Measurements from ENCODE around the gene UBD.
A peak's percentile ranks its signal among the peaks of the same experiment; 100 is the strongest.

UBD gene

DNA sequence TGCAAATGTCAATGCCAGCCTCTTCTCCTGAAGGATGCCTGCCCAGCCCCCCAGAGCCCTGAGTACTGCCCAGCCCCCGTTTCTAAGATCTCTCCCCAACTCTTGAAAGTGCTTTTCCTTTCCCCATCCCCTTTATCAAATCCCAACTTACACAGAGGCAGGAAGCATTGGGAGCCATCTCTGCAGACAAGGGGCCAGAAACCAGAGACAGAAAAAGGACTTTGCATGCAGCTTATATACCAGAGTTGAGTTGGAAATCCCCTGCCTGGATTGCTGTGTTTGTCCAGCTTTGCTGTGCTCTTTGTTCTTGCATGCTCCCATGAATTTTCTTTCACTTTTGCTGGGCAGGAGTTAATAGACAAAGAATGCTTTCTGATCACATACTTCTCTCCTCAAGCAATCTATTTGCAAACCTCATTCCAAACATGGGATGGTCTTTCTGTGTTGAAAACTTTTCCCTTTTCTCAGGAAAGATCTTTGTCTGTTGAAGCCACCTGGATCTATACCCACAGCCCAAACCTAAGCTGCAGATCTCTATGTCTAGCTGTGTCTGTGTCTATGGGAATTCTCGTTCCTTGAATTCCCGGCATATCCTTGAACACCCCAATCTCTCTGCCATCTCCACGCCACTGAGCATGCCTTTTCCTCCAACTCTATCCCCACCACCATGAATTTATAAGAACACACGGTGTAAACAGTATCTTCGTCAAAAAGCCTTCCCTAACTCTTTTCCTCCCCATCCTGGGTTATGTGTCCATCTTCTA is at the start of gene UBD:
Gene UBD (minus strand): TSS at position 209 of the 764 bp plus-strand sequence. CDS start 31 bp downstream, at position 178.
- DNase-seq (ENCODE audit: low spot score) = no peak
- Mint-ChIP-seq H3K4me1 (ENCODE audit: low read depth) (peaks cover 1% of the 10 kb centered on the region), H3K4me3 (no peak within 1 kb of the TSS), H3K27ac (no peak within 1 kb of the TSS), H3K9me3 (no peaks in the 10 kb centered on the region), H3K27me3 (ENCODE audit: low read depth) (peaks cover 49% of the 10 kb centered on the region), H3K36me3 (ENCODE audit: low read depth) (no peaks in the 10 kb centered on the region)

DNA sequence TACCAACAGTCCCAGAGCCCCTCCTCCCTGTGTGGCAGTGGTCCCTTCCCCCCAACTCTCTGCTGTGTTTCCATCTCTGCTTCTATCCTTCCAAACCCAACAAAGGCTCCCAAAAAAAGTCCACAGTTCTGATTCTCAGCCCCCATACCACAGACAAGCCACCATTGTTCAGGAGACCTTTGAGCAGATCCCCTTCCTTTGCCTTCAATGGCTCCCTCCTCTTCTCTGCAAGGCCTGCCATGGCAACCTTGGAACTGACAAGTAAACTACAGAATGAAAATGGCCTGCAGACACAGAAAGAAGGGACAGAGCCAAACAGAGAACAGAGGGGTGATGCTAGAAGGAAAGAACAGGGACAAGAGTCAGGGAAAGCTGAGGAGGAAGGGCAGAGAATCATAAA is 48.6 kb upstream of the UBD start:
- Mint-ChIP-seq H3K4me1 (ENCODE audit: low read depth) (no peaks in the 10 kb centered on the region), H3K27ac (no peak overlapping the region), H3K27me3 (ENCODE audit: low read depth) (no peaks in the 10 kb centered on the region), H3K36me3 (ENCODE audit: low read depth) (no peaks in the 10 kb centered on the region), H3K4me3 (no peak overlapping the region), H3K9me3 (no peaks in the 10 kb centered on the region)
- DNase-seq (ENCODE audit: low spot score) = no peak

DNA sequence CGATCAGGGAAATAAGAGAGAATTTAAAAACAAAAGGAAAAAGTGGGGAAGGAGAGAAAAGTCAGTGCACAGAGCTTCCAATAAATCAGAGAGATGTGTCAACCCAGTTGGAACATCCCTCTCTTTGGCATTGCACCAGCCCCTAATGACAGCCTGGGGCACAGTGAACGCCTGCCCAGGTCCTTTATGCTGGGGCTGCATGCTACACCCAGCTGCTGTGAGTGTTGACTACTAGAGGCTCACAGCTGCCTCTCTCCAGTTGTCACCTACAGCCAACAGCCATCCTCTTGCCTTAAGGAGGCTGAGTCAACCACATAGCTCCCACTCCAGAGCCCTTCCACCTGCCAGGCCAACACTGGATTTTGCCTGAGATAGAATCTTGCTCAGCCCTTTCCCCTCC is 44.4 kb upstream of the UBD start:
- Mint-ChIP-seq H3K27ac (no peak overlapping the region), H3K4me1 (ENCODE audit: low read depth) (no peaks in the 10 kb centered on the region), H3K9me3 (no peaks in the 10 kb centered on the region), H3K4me3 (no peak overlapping the region), H3K27me3 (ENCODE audit: low read depth) (no peaks in the 10 kb centered on the region), H3K36me3 (ENCODE audit: low read depth) (no peaks in the 10 kb centered on the region)
- no peak for DNase-seq (ENCODE audit: low spot score)

DNA sequence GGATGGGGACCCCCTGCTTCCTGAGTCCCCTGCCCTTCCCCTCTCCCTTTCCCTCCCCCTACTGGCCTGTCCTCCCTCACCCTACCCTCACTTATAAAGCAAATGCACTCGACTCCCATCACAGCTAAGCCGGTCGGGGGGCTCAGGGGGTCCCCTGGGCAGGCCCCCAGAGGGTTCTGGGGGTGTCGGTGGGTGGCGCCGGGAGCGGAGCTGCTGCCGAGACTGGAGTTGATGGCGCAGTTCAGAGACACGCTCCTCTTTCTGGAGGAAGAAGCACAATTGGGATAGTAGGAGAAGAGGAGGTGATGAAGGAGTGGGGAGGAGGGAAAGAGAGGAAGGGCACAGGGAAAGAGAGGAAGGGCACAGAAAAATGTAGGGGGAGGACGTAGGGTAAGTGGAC is 43.9 kb upstream of the UBD start:
- no peaks in the 10 kb centered on the region for H3K27me3 Mint-ChIP-seq (ENCODE audit: low read depth)
- H3K4me1 Mint-ChIP-seq (ENCODE audit: low read depth) = no peaks in the 10 kb centered on the region
- H3K27ac Mint-ChIP-seq = no peak overlapping the region
- H3K4me3 Mint-ChIP-seq = no peak overlapping the region
- no peaks in the 10 kb centered on the region for H3K36me3 Mint-ChIP-seq (ENCODE audit: low read depth)
- H3K9me3 Mint-ChIP-seq = no peaks in the 10 kb centered on the region
- DNase-seq (ENCODE audit: low spot score) = no peak

GRCh38 chr6:29602564-29603361 is 43.2 kb upstream of the UBD start:
- Mint-ChIP-seq H3K36me3 (ENCODE audit: low read depth) (no peaks in the 10 kb centered on the region), H3K4me1 (ENCODE audit: low read depth) (no peaks in the 10 kb centered on the region), H3K27ac (no peak overlapping the region), H3K4me3 (no peak overlapping the region), H3K27me3 (ENCODE audit: low read depth) (no peaks in the 10 kb centered on the region), H3K9me3 (no peaks in the 10 kb centered on the region)
- DNase-seq (ENCODE audit: low spot score) = no peak

GRCh38 chr6:29598172-29598747 is 38.7 kb upstream of the UBD start:
- no peaks in the 10 kb centered on the region for H3K36me3 Mint-ChIP-seq (ENCODE audit: low read depth)
- H3K4me1 Mint-ChIP-seq (ENCODE audit: low read depth) = no peaks in the 10 kb centered on the region
- no peaks in the 10 kb centered on the region for H3K9me3 Mint-ChIP-seq
- peaks cover 9% of the 10 kb centered on the region for H3K27me3 Mint-ChIP-seq (ENCODE audit: low read depth)
- no peak for DNase-seq (ENCODE audit: low spot score)
- H3K27ac Mint-ChIP-seq = no peak overlapping the region
- no peak overlapping the region for H3K4me3 Mint-ChIP-seq

- DNase-seq (ENCODE audit: low spot score) = no peak
- H3K27ac Mint-ChIP-seq = no peak overlapping the region
- H3K4me1 Mint-ChIP-seq (ENCODE audit: low read depth) = no peaks in the 10 kb centered on the region
- H3K36me3 Mint-ChIP-seq (ENCODE audit: low read depth) = no peaks in the 10 kb centered on the region
- peaks cover 9% of the 10 kb centered on the region for H3K27me3 Mint-ChIP-seq (ENCODE audit: low read depth)
- H3K9me3 Mint-ChIP-seq = no peaks in the 10 kb centered on the region
- no peak overlapping the region for H3K4me3 Mint-ChIP-seq
Observed at GRCh38 chr6:29597184-29597583, 37.7 kb upstream of the UBD start.

DNA sequence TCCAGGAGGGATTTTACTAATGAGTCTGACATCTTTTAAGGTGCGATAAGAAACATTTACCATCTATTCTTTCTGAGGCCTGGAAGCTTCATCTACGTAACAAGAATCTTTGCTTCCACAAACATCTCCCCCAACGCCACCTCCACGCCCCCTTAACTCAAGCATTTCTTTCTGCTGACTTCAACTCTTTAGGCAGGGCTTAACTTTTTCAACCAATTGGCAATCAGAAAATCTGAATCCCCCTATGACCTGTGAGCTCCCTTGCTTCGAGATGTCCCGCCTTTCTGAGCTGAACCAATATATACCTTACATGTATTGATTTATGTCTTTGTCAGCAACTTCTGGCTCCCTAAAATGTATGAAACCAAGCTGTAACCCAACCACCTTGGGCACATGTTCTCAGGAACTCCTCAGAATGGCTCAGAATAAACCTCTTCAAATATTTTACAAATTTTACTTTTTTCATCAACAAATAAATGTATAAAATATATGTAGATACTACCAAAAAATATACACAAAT is 36.9 kb upstream of the UBD start:
- no peaks in the 10 kb centered on the region for H3K4me1 Mint-ChIP-seq (ENCODE audit: low read depth)
- no peaks in the 10 kb centered on the region for H3K9me3 Mint-ChIP-seq
- no peak overlapping the region for H3K4me3 Mint-ChIP-seq
- no peaks in the 10 kb centered on the region for H3K36me3 Mint-ChIP-seq (ENCODE audit: low read depth)
- peaks cover 9% of the 10 kb centered on the region for H3K27me3 Mint-ChIP-seq (ENCODE audit: low read depth)
- H3K27ac Mint-ChIP-seq = no peak overlapping the region
- no peak for DNase-seq (ENCODE audit: low spot score)

- H3K9me3 Mint-ChIP-seq = no peaks in the 10 kb centered on the region
- H3K27me3 Mint-ChIP-seq (ENCODE audit: low read depth) = peaks cover 15% of the 10 kb centered on the region
- DNase-seq (ENCODE audit: low spot score) = no peak
Observed at GRCh38 chr6:29593199-29593855, 33.8 kb upstream of the UBD start.

DNA sequence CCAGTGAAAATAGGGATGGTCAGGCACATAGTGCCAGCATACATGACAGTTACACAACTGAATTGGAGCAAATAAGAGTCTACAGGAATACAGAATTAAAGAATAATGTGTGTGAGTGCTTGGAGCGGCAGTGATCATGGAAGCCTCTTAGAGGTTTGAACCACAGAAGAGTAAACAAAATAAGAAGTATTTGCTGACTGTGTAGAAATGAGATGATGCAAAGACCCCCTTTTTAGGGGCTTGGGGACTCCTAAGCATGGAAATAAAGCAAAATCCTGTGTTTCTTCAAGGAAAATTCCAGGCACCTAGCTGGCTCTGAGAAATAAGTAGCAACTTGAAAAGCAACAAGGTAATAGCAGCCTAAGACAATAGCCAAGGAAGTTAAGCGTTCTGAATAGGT is 32.1 kb upstream of the UBD start:
- H3K9me3 Mint-ChIP-seq = no peaks in the 10 kb centered on the region
- H3K36me3 Mint-ChIP-seq (ENCODE audit: low read depth) = no peaks in the 10 kb centered on the region
- no peak overlapping the region for H3K27ac Mint-ChIP-seq
- no peak for DNase-seq (ENCODE audit: low spot score)
- no peak overlapping the region for H3K4me3 Mint-ChIP-seq
- H3K27me3 Mint-ChIP-seq (ENCODE audit: low read depth) = peaks cover 19% of the 10 kb centered on the region
- H3K4me1 Mint-ChIP-seq (ENCODE audit: low read depth) = no peaks in the 10 kb centered on the region

More at GRCh38 chr6:29593199-29593855, 33.8 kb upstream of the UBD start:
- H3K4me1 Mint-ChIP-seq (ENCODE audit: low read depth) = no peaks in the 10 kb centered on the region
- H3K4me3 Mint-ChIP-seq = no peak overlapping the region
- H3K27ac Mint-ChIP-seq = no peak overlapping the region
- no peaks in the 10 kb centered on the region for H3K36me3 Mint-ChIP-seq (ENCODE audit: low read depth)

GRCh38 chr6:29590218-29590808 is 30.8 kb upstream of the UBD start:
- H3K36me3 Mint-ChIP-seq (ENCODE audit: low read depth) = no peaks in the 10 kb centered on the region
- H3K4me3 Mint-ChIP-seq = no peak overlapping the region
- peaks cover 24% of the 10 kb centered on the region for H3K27me3 Mint-ChIP-seq (ENCODE audit: low read depth)
- H3K27ac Mint-ChIP-seq = no peak overlapping the region
- DNase-seq (ENCODE audit: low spot score) = no peak
- no peaks in the 10 kb centered on the region for H3K4me1 Mint-ChIP-seq (ENCODE audit: low read depth)
- no peaks in the 10 kb centered on the region for H3K9me3 Mint-ChIP-seq

DNA sequence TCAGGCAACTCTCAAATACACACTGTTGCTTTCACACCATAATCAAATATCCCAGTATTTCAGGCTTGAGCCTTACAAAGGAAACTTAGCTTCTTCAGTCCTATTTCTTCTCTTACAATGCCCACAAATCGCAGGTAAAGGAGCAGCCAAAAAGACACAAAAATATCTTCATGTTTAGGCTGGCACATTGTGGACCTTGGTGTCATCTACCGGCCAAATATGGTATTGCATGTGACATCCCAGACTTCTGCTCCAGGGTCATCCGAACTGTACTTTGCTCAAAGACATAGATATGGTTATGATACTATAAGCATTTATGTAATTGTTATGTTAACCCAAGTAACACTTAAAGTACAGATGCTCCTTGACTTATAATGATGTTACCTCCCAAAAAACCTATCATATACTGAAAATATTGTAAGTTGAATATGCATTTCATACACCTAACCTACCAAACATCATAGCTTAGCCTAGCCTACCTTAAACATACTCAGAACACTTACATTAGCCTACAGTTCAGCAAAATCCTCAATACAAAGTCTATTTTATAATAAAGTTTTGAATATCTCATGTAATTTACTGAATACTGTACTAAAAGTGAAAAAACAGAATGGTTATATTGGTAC is 30.0 kb upstream of the UBD start:
- H3K27ac Mint-ChIP-seq = no peak overlapping the region
- no peak overlapping the region for H3K4me3 Mint-ChIP-seq
- H3K36me3 Mint-ChIP-seq (ENCODE audit: low read depth) = no peaks in the 10 kb centered on the region
- peaks cover 21% of the 10 kb centered on the region for H3K27me3 Mint-ChIP-seq (ENCODE audit: low read depth)
- no peaks in the 10 kb centered on the region for H3K4me1 Mint-ChIP-seq (ENCODE audit: low read depth)
- DNase-seq (ENCODE audit: low spot score) = peak; percentile 22
- no peaks in the 10 kb centered on the region for H3K9me3 Mint-ChIP-seq

DNA sequence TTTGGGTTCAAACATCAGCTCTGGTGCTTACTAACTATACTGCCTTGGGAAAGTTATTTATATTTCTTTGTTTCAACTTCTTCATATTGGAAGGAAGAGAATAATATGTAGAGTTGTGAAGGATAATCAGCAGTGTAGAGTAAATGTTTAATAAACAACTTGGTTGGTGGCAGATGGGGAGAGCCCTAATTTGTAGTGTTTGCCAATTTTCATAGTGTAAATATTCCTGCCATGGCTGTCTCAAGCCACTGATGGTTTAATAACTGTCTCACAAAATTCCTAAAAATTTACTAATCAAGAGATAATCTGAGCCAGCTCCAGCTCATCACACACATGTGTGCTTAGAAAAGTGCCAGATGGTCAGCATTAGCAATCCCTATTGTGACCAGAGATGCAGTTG is 25.3 kb upstream of the UBD start, which contains the start of gene OR2H2:
Gene OR2H2 (plus strand): TSS at position 301 of the 400 bp plus-strand sequence. CDS start 2,824 bp downstream, outside the sequence.
- peaks cover 23% of the 10 kb centered on the region for H3K27me3 Mint-ChIP-seq (ENCODE audit: low read depth)
- H3K4me3 Mint-ChIP-seq = no peak within 1 kb of the TSS
- H3K36me3 Mint-ChIP-seq (ENCODE audit: low read depth) = no peaks in the 10 kb centered on the region
- H3K27ac Mint-ChIP-seq = no peak within 1 kb of the TSS
- H3K4me1 Mint-ChIP-seq (ENCODE audit: low read depth) = no peaks in the 10 kb centered on the region
- no peak for DNase-seq (ENCODE audit: low spot score)
- no peaks in the 10 kb centered on the region for H3K9me3 Mint-ChIP-seq

Measured in T-helper 2 cell treated with Interferon-gamma antibody and Interleukin-4, amounts not matched to agents 5 μg/mL and 100 μg/mL, for 36 hours (primary cell).